Measurements from ENCODE around the gene EFEMP1.
"Not testable (repeated sequence)": the region's sequence is repeated elsewhere in the genome, so short reads cannot be mapped to it uniquely, and the experiment has no call there.

DNA sequence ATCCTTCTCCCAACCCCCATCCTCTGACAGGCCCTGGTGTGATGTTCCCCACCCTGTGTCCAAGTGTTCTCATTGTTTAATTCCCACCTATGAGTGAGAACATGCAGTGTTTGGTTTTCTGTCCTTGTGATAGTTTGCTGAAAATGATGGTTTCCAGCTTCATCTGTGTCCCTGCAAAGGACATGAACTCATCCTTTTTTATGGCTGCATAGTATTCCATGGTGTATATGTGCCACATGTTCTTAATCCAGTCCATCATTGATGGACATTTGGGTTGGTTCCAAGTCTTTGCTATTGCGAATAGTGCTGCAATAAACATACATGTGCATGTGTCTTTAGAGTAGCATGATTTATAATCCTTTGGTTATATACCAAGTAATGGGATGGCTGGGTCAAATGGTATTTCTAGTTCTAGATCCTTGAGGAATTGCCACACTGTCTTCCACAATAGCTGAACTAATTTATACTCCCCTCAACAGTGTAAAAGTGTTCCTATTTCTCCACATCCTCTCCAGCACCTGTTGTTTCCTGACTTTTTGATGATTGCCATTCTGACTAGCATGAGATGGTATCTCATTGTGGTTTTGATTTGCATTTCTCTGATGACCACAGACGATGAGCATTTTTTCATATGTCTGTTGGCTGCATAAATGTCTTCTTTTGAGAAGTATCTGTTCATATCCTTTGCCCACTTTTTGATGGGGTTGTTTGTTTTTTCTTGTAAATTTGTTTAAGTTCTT lies 91.7 kb downstream of the EFEMP1 start:
- TF ChIP-seq, protein P1, sequence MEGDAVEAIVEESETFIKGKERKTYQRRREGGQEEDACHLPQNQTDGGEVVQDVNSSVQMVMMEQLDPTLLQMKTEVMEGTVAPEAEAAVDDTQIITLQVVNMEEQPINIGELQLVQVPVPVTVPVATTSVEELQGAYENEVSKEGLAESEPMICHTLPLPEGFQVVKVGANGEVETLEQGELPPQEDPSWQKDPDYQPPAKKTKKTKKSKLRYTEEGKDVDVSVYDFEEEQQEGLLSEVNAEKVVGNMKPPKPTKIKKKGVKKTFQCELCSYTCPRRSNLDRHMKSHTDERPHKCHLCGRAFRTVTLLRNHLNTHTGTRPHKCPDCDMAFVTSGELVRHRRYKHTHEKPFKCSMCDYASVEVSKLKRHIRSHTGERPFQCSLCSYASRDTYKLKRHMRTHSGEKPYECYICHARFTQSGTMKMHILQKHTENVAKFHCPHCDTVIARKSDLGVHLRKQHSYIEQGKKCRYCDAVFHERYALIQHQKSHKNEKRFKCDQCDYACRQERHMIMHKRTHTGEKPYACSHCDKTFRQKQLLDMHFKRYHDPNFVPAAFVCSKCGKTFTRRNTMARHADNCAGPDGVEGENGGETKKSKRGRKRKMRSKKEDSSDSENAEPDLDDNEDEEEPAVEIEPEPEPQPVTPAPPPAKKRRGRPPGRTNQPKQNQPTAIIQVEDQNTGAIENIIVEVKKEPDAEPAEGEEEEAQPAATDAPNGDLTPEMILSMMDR (IDR thresholded peaks at IDR 0.05): not testable (repeated sequence)
- not testable (repeated sequence) for TF ChIP-seq POLR2A, POLR2AphosphoS5 (IDR thresholded peaks at IDR 0.05)

Data from upper lobe of left lung (tissue), 4 donors.